DND-41 (cell line): ENCODE results near the gene UBA3.

Source experiments
- ATAC-seq: fragments of 200-7000 bp; cut with Tn5 transposase; 3 replicates; pipeline ENCODE4 v1.9.1; 2021; ENCODE audit warnings: low read depth; ENCODE audit not compliant: insufficient read depth
- DNase-seq: peaks from one replicate; pipeline ENCODE4 v3.0.0-alpha.2; 2020
- H2AFZ ChIP-seq: 2 replicates; pipeline ENCODE4 v1.6.0; 2012; ENCODE audit warnings: low read depth, low read length
- H3K27ac ChIP-seq: 2 replicates; pipeline ENCODE4 v1.5.1; 2012; ENCODE audit warnings: low read length, inconsistent platforms
- H3K27me3 ChIP-seq: fragments of 200-600 bp; sonication (generic); 2 replicates; pipeline ENCODE4 v1.6.0; 2012; ENCODE audit warnings: low read length, mild to moderate bottlenecking, inconsistent platforms; ENCODE audit not compliant: insufficient read depth, poor library complexity
- H3K36me3 ChIP-seq: 2 replicates; pipeline ENCODE4 v1.5.1; 2012; ENCODE audit warnings: low read length, inconsistent platforms; ENCODE audit not compliant: insufficient read depth
- H3K4me1 ChIP-seq: 2 replicates; pipeline ENCODE4 v1.5.1; 2012; ENCODE audit warnings: mild to moderate bottlenecking, low read length; ENCODE audit not compliant: insufficient read depth
- H3K4me2 ChIP-seq: 2 replicates; pipeline ENCODE4 v1.6.0; 2012; ENCODE audit warnings: mild to moderate bottlenecking, moderate library complexity, low read length, inconsistent platforms; ENCODE audit not compliant: insufficient read depth
- H3K4me3 ChIP-seq, 2 experiments: fragments of 200-600 bp in 1 of 2; shearing (Covaris generic) in 1 of 2; 2 replicates each; pipeline ENCODE4 v1.5.1; 2012 to 2016; ENCODE audit warnings: inconsistent platforms in 2 of 2, low read length in 2 of 2, mild to moderate bottlenecking in 2 of 2, low read depth in 1 of 2, moderate library complexity in 1 of 2
- H3K79me2 ChIP-seq: 2 replicates; pipeline ENCODE4 v1.6.0; 2012; ENCODE audit warnings: low read length, inconsistent platforms; ENCODE audit not compliant: insufficient read depth
- H3K9ac ChIP-seq: 2 replicates; pipeline ENCODE4 v1.6.0; 2012; ENCODE audit warnings: low read depth, mild to moderate bottlenecking, inconsistent platforms, low read length, moderate library complexity
- H3K9me3 ChIP-seq: 2 replicates; pipeline ENCODE4 v1.5.1; 2012; ENCODE audit warnings: low read length, moderate library complexity, mild to moderate bottlenecking, inconsistent platforms; ENCODE audit not compliant: insufficient read depth, severe bottlenecking
- H4K20me1 ChIP-seq: 2 replicates; pipeline ENCODE4 v1.6.0; 2012; ENCODE audit warnings: low read length; ENCODE audit not compliant: insufficient read depth
- EZH2 ChIP-seq: IDR thresholded peaks from 3 replicates; pipeline ENCODE4 v1.6.1; 2012; ENCODE audit warnings: borderline replicate concordance, low read depth, mild to moderate bottlenecking, moderate library complexity, low read length, inconsistent platforms; ENCODE audit not compliant: severe bottlenecking
- TF ChIP-seq, protein P1 (sequence below): IDR thresholded peaks from 2 replicates; pipeline ENCODE4 v1.5.1; 2012; ENCODE audit warnings: borderline replicate concordance, low read length, moderate library complexity, mild to moderate bottlenecking; ENCODE audit not compliant: poor library complexity, severe bottlenecking; ENCODE audit errors: extremely low read depth

Gene UBA3

DNA sequence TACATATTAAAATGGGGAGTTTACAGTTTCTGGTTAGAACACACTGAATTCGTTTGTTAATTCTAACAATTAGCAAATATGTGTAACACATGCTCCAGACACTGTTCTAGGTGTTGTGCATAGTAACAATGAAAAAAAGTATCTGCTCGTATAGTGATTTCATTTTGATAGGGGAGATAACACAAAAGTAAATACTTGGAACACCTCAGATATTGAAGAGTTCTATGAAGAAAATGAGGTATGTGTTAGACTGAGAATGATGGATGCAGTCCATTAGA, 21.3 kb downstream of the UBA3 start:
- no peaks in the 10 kb centered on the region for H3K79me2 ChIP-seq
- ATAC-seq (no peak), DNase-seq (no peak)
- peaks cover 75% of the 10 kb centered on the region for H3K36me3 ChIP-seq
- no peak overlapping the region for H3K4me2 ChIP-seq
- H3K27ac ChIP-seq, result peak overlapping the region; percentile 73
- peaks cover 25% of the 10 kb centered on the region for H3K4me1 ChIP-seq
- H3K4me3 ChIP-seq, result no peak overlapping the region
- H2AFZ ChIP-seq, result peak overlapping the region; percentile 30; the same call in 1 of the 2 replicates
- H3K9me3 ChIP-seq, result no peaks in the 10 kb centered on the region
- H3K9ac ChIP-seq, result peak overlapping the region; percentile 17; the same call in 1 of the 2 replicates
- no peaks in the 10 kb centered on the region for H3K27me3 ChIP-seq
- TF ChIP-seq, protein P1, sequence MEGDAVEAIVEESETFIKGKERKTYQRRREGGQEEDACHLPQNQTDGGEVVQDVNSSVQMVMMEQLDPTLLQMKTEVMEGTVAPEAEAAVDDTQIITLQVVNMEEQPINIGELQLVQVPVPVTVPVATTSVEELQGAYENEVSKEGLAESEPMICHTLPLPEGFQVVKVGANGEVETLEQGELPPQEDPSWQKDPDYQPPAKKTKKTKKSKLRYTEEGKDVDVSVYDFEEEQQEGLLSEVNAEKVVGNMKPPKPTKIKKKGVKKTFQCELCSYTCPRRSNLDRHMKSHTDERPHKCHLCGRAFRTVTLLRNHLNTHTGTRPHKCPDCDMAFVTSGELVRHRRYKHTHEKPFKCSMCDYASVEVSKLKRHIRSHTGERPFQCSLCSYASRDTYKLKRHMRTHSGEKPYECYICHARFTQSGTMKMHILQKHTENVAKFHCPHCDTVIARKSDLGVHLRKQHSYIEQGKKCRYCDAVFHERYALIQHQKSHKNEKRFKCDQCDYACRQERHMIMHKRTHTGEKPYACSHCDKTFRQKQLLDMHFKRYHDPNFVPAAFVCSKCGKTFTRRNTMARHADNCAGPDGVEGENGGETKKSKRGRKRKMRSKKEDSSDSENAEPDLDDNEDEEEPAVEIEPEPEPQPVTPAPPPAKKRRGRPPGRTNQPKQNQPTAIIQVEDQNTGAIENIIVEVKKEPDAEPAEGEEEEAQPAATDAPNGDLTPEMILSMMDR, result no peak
- TF ChIP-seq EZH2, result no peak
- no peaks in the 10 kb centered on the region for H4K20me1 ChIP-seq

GRCh38 chr3:69058180-69058946, 21.8 kb downstream of the UBA3 start:
- Histone ChIP-seq H3K9me3 (no peaks in the 10 kb centered on the region), H3K9ac (peak overlapping the region; percentile 17; the same call in 1 of the 2 replicates), H2AFZ (peak overlapping the region; percentile 30; the same call in 1 of the 2 replicates), H3K27me3 (no peaks in the 10 kb centered on the region), H3K4me3 (no peak overlapping the region), H3K79me2 (no peaks in the 10 kb centered on the region), H3K27ac (peak overlapping the region; percentile 73), H3K36me3 (peaks cover 72% of the 10 kb centered on the region), H3K4me1 (peaks cover 19% of the 10 kb centered on the region), H4K20me1 (no peaks in the 10 kb centered on the region), H3K4me2 (peak overlapping the region; percentile 10)
- no peak for TF ChIP-seq EZH2
- TF ChIP-seq, protein P1, result no peak
- peak; percentile 25 for DNase-seq
- ATAC-seq, result peak; percentile 99

DNA sequence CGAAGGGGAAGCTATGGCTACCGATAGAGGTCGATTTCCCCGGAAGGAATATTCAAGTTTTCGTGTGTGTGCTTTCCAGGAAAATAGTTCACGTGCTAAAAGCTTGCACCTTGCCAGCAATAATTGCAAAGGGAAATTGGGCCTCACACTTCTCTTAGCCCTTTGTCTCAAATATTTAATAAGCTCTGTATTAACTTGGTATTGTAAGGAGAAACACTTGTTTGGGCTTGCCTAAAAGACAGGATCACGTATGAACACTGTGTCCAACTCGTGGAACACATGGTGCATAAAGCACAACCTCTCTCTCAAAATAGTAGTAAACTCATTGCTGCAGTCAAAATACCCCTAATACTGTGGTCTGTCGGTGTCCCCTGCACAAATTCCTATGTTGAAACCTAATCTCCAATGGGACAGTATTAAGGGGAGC, 27.7 kb downstream of the UBA3 start:
- H4K20me1 ChIP-seq, result peaks cover 6% of the 10 kb centered on the region; the same call in 1 of the 2 replicates
- TF ChIP-seq, protein P1, result no peak
- TF ChIP-seq EZH2, result no peak
- H3K36me3 ChIP-seq, result peaks cover 35% of the 10 kb centered on the region
- peaks cover 44% of the 10 kb centered on the region for H3K79me2 ChIP-seq
- no peaks in the 10 kb centered on the region for H3K27me3 ChIP-seq
- H3K27ac ChIP-seq, result peak overlapping the region; percentile 83
- H3K4me1 ChIP-seq, result peaks cover 42% of the 10 kb centered on the region
- ATAC-seq (peak; percentile 6; the same call in 1 of the 3 replicates), DNase-seq (no peak)
- H3K4me3 ChIP-seq, result peak overlapping the region; percentile 78 to 91; a peak in 3 of 4 replicates
- peak overlapping the region; percentile 68 for H3K9ac ChIP-seq
- peak overlapping the region; percentile 83 for H3K4me2 ChIP-seq
- no peaks in the 10 kb centered on the region for H3K9me3 ChIP-seq
- H2AFZ ChIP-seq, result peak overlapping the region; percentile 85
